Endothelial cell of umbilical vein (primary cell): ENCODE data around the gene MCU. TPM values are rescaled to one million over a fixed set of nuclear protein-coding genes. Genes with fewer than 3 reads are reported as not detected.

Experiments used
- BruUV-seq: library from RNA; stranded (reverse); fragments of 400-500 nt; replicated peaks from 2 replicates; lab custom pipeline; 2021; lab: Mats Ljungman, UMichigan
- CTCF ChIA-PET: fragments of 300-600, 350-600 bp; sonication (Branson Sonifier 250); formaldehyde crosslinking; loops from one replicate; lab custom pipeline; 2021; ENCODE audit warnings: antibody characterized with exemption, inconsistent platforms; lab: Charles Lee
- POLR2A ChIA-PET: fragments of 300-600, 350-600 bp; sonication (Branson Sonifier 250); formaldehyde crosslinking; loops from one replicate; lab custom pipeline; 2021; ENCODE audit warnings: antibody characterized with exemption, inconsistent platforms; lab: Charles Lee
- DNase-seq: peaks from one replicate; pipeline ENCODE4 v3.0.0-alpha.2; 2011; ENCODE audit warnings: low read depth, low spot score
- FAIRE-seq: peaks from 2 replicates; lab custom pipeline; 2011; peaks lifted over from hg19 to GRCh38; lab: Jason Lieb, UNC
- H2AFZ ChIP-seq: 2 replicates; pipeline ENCODE4 v1.6.0; 2012; ENCODE audit warnings: low read depth, low read length, control low read depth, inconsistent platforms
- H3K27ac ChIP-seq: 2 replicates; pipeline ENCODE4 v1.5.1; 2011; ENCODE audit warnings: low read depth, mild to moderate bottlenecking, control low read depth, low read length, moderate library complexity; ENCODE audit not compliant: insufficient read depth
- H3K27me3 ChIP-seq, 2 experiments: 2 replicates each; pipeline versions ENCODE4 v1.6.0 to v1.6.1; 2011; ENCODE audit warnings: low read length in 2 of 2, mixed read lengths in 1 of 2; ENCODE audit not compliant: control insufficient read depth in 2 of 2, insufficient read depth in 2 of 2
- H3K36me3 ChIP-seq, 2 experiments: 2 replicates in 1 of 2; 3 replicates in 1 of 2; pipeline ENCODE4 v1.5.1; 2011; ENCODE audit warnings: low read length in 2 of 2, mild to moderate bottlenecking in 1 of 2, moderate library complexity in 1 of 2; ENCODE audit not compliant: control insufficient read depth in 2 of 2, insufficient read depth in 2 of 2; ENCODE audit errors: extremely low read depth in 1 of 2
- H3K4me1 ChIP-seq: 3 replicates; pipeline ENCODE4 v1.5.1; 2011; ENCODE audit warnings: mild to moderate bottlenecking, low read length; ENCODE audit not compliant: control insufficient read depth, insufficient read depth; ENCODE audit errors: extremely low read depth
- H3K4me2 ChIP-seq: 2 replicates; pipeline ENCODE4 v1.6.1; 2011; ENCODE audit warnings: low read length, control low read depth, mixed read lengths; ENCODE audit not compliant: insufficient read depth
- H3K4me3 ChIP-seq, 3 experiments: fragments of 200-600 bp in 1 of 3; sonication (generic), shearing (Covaris generic) in 1 of 3; replicated peaks in 1 of 3; 2 replicates each; pipeline ENCODE4 v1.5.1; 2011 to 2016; ENCODE audit warnings: control low read depth in 3 of 3, low read length in 3 of 3, mild to moderate bottlenecking in 2 of 3, inconsistent platforms in 1 of 3, low read depth in 1 of 3, moderate library complexity in 1 of 3; ENCODE audit not compliant: insufficient read depth in 1 of 3
- H3K79me2 ChIP-seq: 2 replicates; pipeline ENCODE4 v1.6.0; 2012; ENCODE audit warnings: low read length, inconsistent platforms; ENCODE audit not compliant: control insufficient read depth, insufficient read depth
- H3K9ac ChIP-seq: replicated peaks from 2 replicates; pipeline ENCODE3; 2011; ENCODE audit warnings: low read length, control low read depth; ENCODE audit not compliant: insufficient read depth; ENCODE audit errors: extremely low read depth
- H3K9me1 ChIP-seq: replicated peaks from 3 replicates; pipeline ENCODE4 v1.6.0; 2011; ENCODE audit warnings: mild to moderate bottlenecking, low read length; ENCODE audit not compliant: control insufficient read depth, insufficient read depth; ENCODE audit errors: extremely low read depth
- H3K9me3 ChIP-seq: replicated peaks from 2 replicates; pipeline ENCODE4 v1.5.1; 2012; ENCODE audit warnings: low read length, inconsistent platforms; ENCODE audit not compliant: control insufficient read depth, insufficient read depth
- H4K20me1 ChIP-seq: replicated peaks from 2 replicates; pipeline ENCODE3; 2011; ENCODE audit warnings: mild to moderate bottlenecking, low read length; ENCODE audit not compliant: control insufficient read depth, insufficient read depth; ENCODE audit errors: extremely low read depth
- CTCF ChIP-seq, 2 donors: IDR thresholded peaks; 1 replicate in 1 of 2; 2 replicates in 1 of 2; pipeline ENCODE4 v1.5.1; 2011; ENCODE audit warnings: low read length in 2 of 2, mild to moderate bottlenecking in 2 of 2, moderate library complexity in 2 of 2, control low read depth in 1 of 2, inconsistent platforms in 1 of 2, low read depth in 1 of 2; ENCODE audit not compliant: insufficient read depth in 1 of 2; ENCODE audit errors: extremely low read depth in 1 of 2
- EZH2 ChIP-seq: IDR thresholded peaks from 2 replicates; pipeline ENCODE4 v1.6.1; 2012; ENCODE audit warnings: borderline replicate concordance, low read depth, mild to moderate bottlenecking, moderate library complexity, low read length, inconsistent platforms; ENCODE audit not compliant: severe bottlenecking
- FOS ChIP-seq: IDR thresholded peaks from 2 replicates; pipeline ENCODE4 v1.6.1; 2011; ENCODE audit warnings: mild to moderate bottlenecking, low read length, moderate library complexity, borderline replicate concordance; ENCODE audit not compliant: insufficient read depth
- GATA2 ChIP-seq: IDR thresholded peaks from 2 replicates; pipeline ENCODE4 v1.7.0; 2011; ENCODE audit warnings: low read depth, mild to moderate bottlenecking, moderate library complexity, mixed read lengths, low read length; ENCODE audit not compliant: insufficient read length, insufficient read depth
- JUN ChIP-seq: IDR thresholded peaks from 2 replicates; pipeline ENCODE4 v1.6.1; 2011; ENCODE audit warnings: borderline replicate concordance, low read depth; ENCODE audit not compliant: insufficient read length, insufficient read depth
- MAX ChIP-seq: IDR thresholded peaks from 2 replicates; pipeline ENCODE4 v1.6.1; 2011; ENCODE audit not compliant: insufficient read depth, insufficient read length
- MYC ChIP-seq: IDR thresholded peaks from one replicate; pipeline ENCODE4 v1.6.1; 2011; ENCODE audit warnings: mild to moderate bottlenecking, low read depth, low read length
- POLR2A ChIP-seq: IDR thresholded peaks from 2 replicates; pipeline ENCODE4 v1.6.1; 2012; ENCODE audit warnings: low read depth, mild to moderate bottlenecking, control low read depth, low read length
- POLR2AphosphoS5 ChIP-seq: IDR thresholded peaks from 2 replicates; pipeline ENCODE4 v1.6.1; 2012; ENCODE audit warnings: low read depth, mild to moderate bottlenecking, control low read depth, low read length, moderate library complexity; ENCODE audit not compliant: insufficient read depth
- dilution Hi-C: fragments of 300-500 bp; cut with MboI; formaldehyde crosslinking; loops from one replicate; pipeline ENCODE4 v1.15.0; 2019; ENCODE audit warnings: low sequenced_read_pairs; ENCODE audit not compliant: extremely low pct_ligation_motif_present
- intact Hi-C: fragments of 100-400 bp; cut with micrococcal nuclease; formaldehyde crosslinking; loops from one replicate; pipeline ENCODE4 v1.10.0; 2022
- polyA plus RNA-seq, 4 experiments: library from polyadenylated mRNA; depleted of rRNA in 3 of 4; stranded (reverse) in 3 of 4; unstranded in 1 of 4; fragments of >200 nt; gene quantifications; 2 replicates each; pipeline versions ENCODE4 v1.2.1 to v1.2.3, GENCODE V29; 2011 to 2012; ENCODE audit warnings: missing spikeins in 1 of 4
- total RNA-seq: library from RNA; stranded (reverse); gene quantifications from 2 replicates; pipeline ENCODE4 v1.2.3, GENCODE V29; 2021

The MCU gene
- total and polyA plus RNA-seq, 2 donors (not counting 3 experiments of a cell fraction or from before 2014, with no cell fraction given), result 25.2 to 37.2 TPM

GRCh38 chr10:72814099-72814790 is 122.3 kb downstream of the MCU start:
- Histone ChIP-seq H4K20me1 (peaks cover 4% of the 10 kb centered on the region), H3K4me3 (no peak overlapping the region), H3K27me3 (no peaks in the 10 kb centered on the region), H3K4me1 (peaks cover 3% of the 10 kb centered on the region), H3K4me2 (no peak overlapping the region), H3K27ac (no peak overlapping the region), H3K9me1 (no peaks in the 10 kb centered on the region), H3K9me3 (no peaks in the 10 kb centered on the region), H3K79me2 (no peaks in the 10 kb centered on the region), H3K9ac (no peak overlapping the region), H3K36me3 (no peaks in the 10 kb centered on the region), H2AFZ (no peak overlapping the region)
- intact Hi-C loops (no loop called here), dilution Hi-C loops (no loop called here)
- DNase-seq (peak; percentile 84), FAIRE-seq (no peak)
- ChIA-PET CTCF (no interaction called here), POLR2A (no interaction called here)
- no peak for TF ChIP-seq POLR2A
- no TSS peak for BruUV-seq

GRCh38 chr10:72816565-72816964 is 124.6 kb downstream of the MCU start:
- Histone ChIP-seq H2AFZ (no peak overlapping the region), H3K4me3 (no peak overlapping the region), H3K9ac (no peak overlapping the region), H3K4me1 (peaks cover 3% of the 10 kb centered on the region), H3K4me2 (no peak overlapping the region), H3K9me1 (no peaks in the 10 kb centered on the region), H4K20me1 (peaks cover 4% of the 10 kb centered on the region), H3K27ac (no peak overlapping the region), H3K27me3 (no peaks in the 10 kb centered on the region), H3K79me2 (no peaks in the 10 kb centered on the region), H3K9me3 (no peaks in the 10 kb centered on the region), H3K36me3 (no peaks in the 10 kb centered on the region)
- POLR2A ChIA-PET, result no interaction called here
- no TSS peak for BruUV-seq
- CTCF ChIA-PET, result interaction anchor here (0.8 to 0.9 kb wide), 2 partner anchors 18 to 284 kb away, joined by 3 read pairs; no protein-coding TSS in a partner anchor
- TF ChIP-seq POLR2A (no peak), FOS (no peak), MAX (no peak), POLR2AphosphoS5 (no peak), CTCF (IDR thresholded peaks at IDR 0.05; ENCODE audit: extremely low read depth in 1 of 2, insufficient read depth in 1 of 2, low read depth in 1 of 2, low read length in 2 of 2) (no peak), MYC (no peak), EZH2 (no peak), JUN (no peak), GATA2 (no peak)
- intact Hi-C loops, result no loop called here
- no peak for DNase-seq
- no peak for FAIRE-seq
- dilution Hi-C loops, result no loop called here
